ENCODE results near the gene PRMT7.

PRMT7 gene

GRCh38 chr16:68379472-68380347 lies 68.9 kb downstream of the PRMT7 start:
- peak; percentile 29 for DNase-seq

- DNase-seq, result no peak
These were observed 69.5 kb downstream of the PRMT7 start for GRCh38 chr16:68380348-68380670.

GRCh38 chr16:68380676-68381362 lies 70.0 kb downstream of the PRMT7 start:
- DNase-seq, result no peak

GRCh38 chr16:68381363-68381724 lies 70.5 kb downstream of the PRMT7 start:
- no peak for DNase-seq

- no peak for DNase-seq
These were observed 71.5 kb downstream of the PRMT7 start for GRCh38 chr16:68382296-68382718.

- no peak for DNase-seq
These were observed 73.0 kb downstream of the PRMT7 start for GRCh38 chr16:68383858-68384257.

GRCh38 chr16:68384288-68385161 lies 73.7 kb downstream of the PRMT7 start:
- no peak for DNase-seq

GRCh38 chr16:68385371-68385770 lies 74.6 kb downstream of the PRMT7 start:
- no peak for DNase-seq

GRCh38 chr16:68386628-68387027 lies 75.8 kb downstream of the PRMT7 start:
- no peak for DNase-seq

- no peak for DNase-seq
These were observed 76.5 kb downstream of the PRMT7 start for GRCh38 chr16:68387301-68387700.

GRCh38 chr16:68388124-68388523 lies 77.3 kb downstream of the PRMT7 start:
- DNase-seq, result no peak

- no peak for DNase-seq
These were observed 78.2 kb downstream of the PRMT7 start for GRCh38 chr16:68389006-68389405.

GRCh38 chr16:68389750-68390371 lies 79.0 kb downstream of the PRMT7 start:
- no peak for DNase-seq

- DNase-seq, result no peak
These were observed 82.5 kb downstream of the PRMT7 start for GRCh38 chr16:68393333-68393732.

GRCh38 chr16:68395167-68395786 lies 84.5 kb downstream of the PRMT7 start:
- DNase-seq, result no peak

- DNase-seq, result no peak
These were observed 85.0 kb downstream of the PRMT7 start for GRCh38 chr16:68395815-68396214.

- DNase-seq, result peak; percentile 22
These were observed 85.7 kb downstream of the PRMT7 start for GRCh38 chr16:68396481-68396880.

- no peak for DNase-seq
These were observed 86.9 kb downstream of the PRMT7 start for GRCh38 chr16:68397710-68398201.

GRCh38 chr16:68399456-68399855 lies 88.6 kb downstream of the PRMT7 start:
- DNase-seq, result no peak

- no peak for DNase-seq
These were observed 89.5 kb downstream of the PRMT7 start for GRCh38 chr16:68400083-68400923.

- no peak for DNase-seq
These were observed 90.2 kb downstream of the PRMT7 start for GRCh38 chr16:68400924-68401460.

All from NCI-H2171 treated with DMSO at 0.1 percent for 48 hours (cell line).